KOPT-K1 (cell line): ENCODE data around the gene NEURL3.
"Not testable (repeated sequence)": the region's sequence is repeated elsewhere in the genome, so short reads cannot be mapped to it uniquely, and the experiment has no call there.

Source experiments
- H3K27ac ChIP-seq: fragments of 200-600 bp; sonication (generic); 2 replicates; pipeline ENCODE4 v1.5.1; 2016; ENCODE audit warnings: antibody characterized with exemption, mild to moderate bottlenecking, low read depth, low read length; ENCODE audit not compliant: poor library complexity, severe bottlenecking
- H3K36me3 ChIP-seq: fragments of 200-600 bp; sonication (generic); 2 replicates; pipeline ENCODE4 v1.5.1; 2017; ENCODE audit warnings: antibody characterized with exemption, mild to moderate bottlenecking, low read length, moderate library complexity; ENCODE audit not compliant: insufficient read depth
- H3K9me3 ChIP-seq: fragments of 200-600 bp; sonication (generic); 2 replicates; pipeline ENCODE4 v1.5.1; 2017; ENCODE audit warnings: antibody characterized with exemption, low read length, mild to moderate bottlenecking; ENCODE audit not compliant: insufficient read depth, poor library complexity, severe bottlenecking

NEURL3 gene, protein sequence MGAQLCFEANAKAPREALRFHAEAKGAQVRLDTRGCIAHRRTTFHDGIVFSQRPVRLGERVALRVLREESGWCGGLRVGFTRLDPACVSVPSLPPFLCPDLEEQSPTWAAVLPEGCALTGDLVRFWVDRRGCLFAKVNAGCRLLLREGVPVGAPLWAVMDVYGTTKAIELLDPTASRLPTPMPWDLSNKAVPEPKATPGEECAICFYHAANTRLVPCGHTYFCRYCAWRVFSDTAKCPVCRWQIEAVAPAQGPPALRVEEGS

GRCh38 chr2:96505231-96505889, at the start of gene NEURL3:
TSS of gene NEURL3 (minus strand) at chr2:96505357. CDS start at chr2:96505286, 71 bp downstream.
- H3K27ac ChIP-seq, result no peak within 1 kb of the TSS
- no peaks in the 10 kb centered on the region for H3K9me3 ChIP-seq

GRCh38 chr2:96554293-96555145, 49.4 kb upstream of the NEURL3 start:
- no peak overlapping the region for H3K27ac ChIP-seq
- H3K36me3 ChIP-seq, result peaks cover 39% of the 10 kb centered on the region
- H3K9me3 ChIP-seq, result no peaks in the 10 kb centered on the region

More at GRCh38 chr2:96505231-96505889, at the start of gene NEURL3:
- H3K36me3 ChIP-seq, result no peaks in the 10 kb centered on the region

DNA sequence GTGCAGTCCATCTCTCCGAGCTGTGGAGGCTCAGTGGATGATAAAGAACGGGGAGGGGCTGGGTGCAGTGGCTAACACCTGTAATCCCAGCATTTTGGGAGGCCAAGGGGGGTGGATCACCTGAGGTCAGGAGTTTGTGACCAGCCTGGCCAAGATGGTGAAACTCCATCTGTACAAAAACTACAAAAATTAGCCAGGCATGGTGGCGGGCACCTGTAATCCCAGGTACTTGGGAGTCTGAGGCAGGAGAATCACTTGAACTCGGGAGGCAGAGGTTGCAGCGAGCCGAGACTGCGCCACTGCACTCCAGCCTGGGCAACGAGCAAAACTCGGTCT, 48.8 kb upstream of the NEURL3 start:
- H3K9me3 ChIP-seq, H3K27ac ChIP-seq: not testable (repeated sequence)
- H3K36me3 ChIP-seq, result peaks cover 44% of the 10 kb centered on the region

GRCh38 chr2:96553176-96553956, 48.2 kb upstream of the NEURL3 start:
- peaks cover 50% of the 10 kb centered on the region for H3K36me3 ChIP-seq
- no peak overlapping the region for H3K27ac ChIP-seq
- H3K9me3 ChIP-seq, result no peaks in the 10 kb centered on the region

DNA sequence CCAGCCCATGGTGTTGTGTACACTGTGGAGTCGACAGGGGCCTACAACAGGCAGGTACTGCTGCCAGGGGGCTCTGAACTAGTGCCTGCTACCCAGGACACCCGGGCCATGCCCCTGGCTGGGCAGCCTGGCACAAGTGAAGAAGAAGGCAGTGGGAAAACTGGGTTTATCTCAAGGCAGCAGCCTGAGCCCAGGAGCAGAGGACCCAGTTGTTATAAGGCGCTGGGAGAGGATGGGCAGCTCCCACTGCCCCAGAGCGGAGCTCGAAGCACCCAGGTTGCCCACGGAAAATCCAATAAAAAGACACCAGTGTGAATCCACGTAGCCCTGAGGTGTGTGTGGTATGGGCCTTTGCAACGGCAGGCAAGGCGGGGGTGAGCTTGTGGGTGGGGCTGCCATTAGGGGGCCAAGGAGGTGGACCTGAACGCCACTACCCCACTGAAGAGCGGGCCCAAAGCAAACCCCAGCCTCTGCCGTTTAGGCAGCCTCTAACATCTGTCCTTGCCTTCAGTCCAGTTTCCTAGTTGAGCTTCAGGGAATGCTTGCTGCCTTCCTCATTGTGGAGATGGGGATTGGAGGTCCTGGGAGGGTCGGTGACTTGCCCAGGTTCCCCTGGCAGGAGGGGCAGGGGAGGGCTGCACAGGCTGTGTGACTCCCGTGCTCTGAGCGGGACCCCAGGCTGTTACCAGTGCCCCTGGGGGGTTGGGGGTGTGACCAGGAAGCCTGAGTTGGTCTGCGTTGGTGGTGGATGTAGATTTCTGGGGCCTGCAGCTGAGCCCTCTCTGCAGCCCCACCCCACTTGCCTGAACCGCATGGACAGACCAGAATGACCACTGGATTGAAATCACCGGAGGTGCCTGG, 47.4 kb upstream of the NEURL3 start:
- peaks cover 58% of the 10 kb centered on the region for H3K36me3 ChIP-seq
- no peak overlapping the region for H3K27ac ChIP-seq
- no peaks in the 10 kb centered on the region for H3K9me3 ChIP-seq

- Histone ChIP-seq H3K9me3 (no peaks in the 10 kb centered on the region), H3K27ac (no peak overlapping the region), H3K36me3 (peaks cover 66% of the 10 kb centered on the region)
Measured at GRCh38 chr2:96551605-96552314, 46.6 kb upstream of the NEURL3 start.

GRCh38 chr2:96550787-96551604, 45.8 kb upstream of the NEURL3 start:
- H3K36me3 ChIP-seq, result peaks cover 69% of the 10 kb centered on the region
- H3K9me3 ChIP-seq, result no peaks in the 10 kb centered on the region
- no peak overlapping the region for H3K27ac ChIP-seq

- no peaks in the 10 kb centered on the region for H3K9me3 ChIP-seq
- H3K27ac ChIP-seq, result no peak overlapping the region
- peaks cover 77% of the 10 kb centered on the region for H3K36me3 ChIP-seq
Measured at GRCh38 chr2:96549967-96550786, 45.0 kb upstream of the NEURL3 start.

DNA sequence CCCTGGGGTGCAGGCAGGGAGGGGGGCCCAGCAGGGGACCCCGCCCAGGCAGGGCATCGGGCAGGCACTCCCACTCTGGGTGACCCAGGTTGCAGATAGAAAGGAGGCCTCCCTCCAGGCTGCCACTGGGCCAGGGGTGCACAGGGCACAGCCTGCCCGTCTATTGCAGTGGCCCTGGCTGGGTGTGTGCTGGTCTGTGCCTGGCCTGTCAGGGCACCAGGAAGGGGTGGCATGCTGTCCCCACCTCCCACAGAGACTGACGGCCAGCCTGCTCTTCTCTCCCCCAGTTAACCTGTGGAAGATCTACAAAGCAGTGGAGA, 44.3 kb upstream of the NEURL3 start:
- Histone ChIP-seq H3K36me3 (peaks cover 78% of the 10 kb centered on the region), H3K27ac (no peak overlapping the region)

GRCh38 chr2:96548558-96549465, 43.7 kb upstream of the NEURL3 start:
- Histone ChIP-seq H3K27ac (no peak overlapping the region), H3K36me3 (peaks cover 80% of the 10 kb centered on the region), H3K9me3 (no peaks in the 10 kb centered on the region)

More for the DNA sequence above, 44.3 kb upstream of the NEURL3 start:
- no peaks in the 10 kb centered on the region for H3K9me3 ChIP-seq

GRCh38 chr2:96547731-96548171, 42.6 kb upstream of the NEURL3 start:
- Histone ChIP-seq H3K9me3 (no peaks in the 10 kb centered on the region), H3K36me3 (peaks cover 85% of the 10 kb centered on the region), H3K27ac (no peak overlapping the region)
